GM19238 (cell line): ENCODE measurements around the gene ZNF493.

Experiments used
- DNase-seq: peaks from one replicate; pipeline ENCODE4 v3.0.0; 2011; ENCODE audit warnings: low spot score; ENCODE audit not compliant: insufficient read length

ZNF493 gene

GRCh38 chr19:21462540-21462939 is 65.6 kb downstream of the ZNF493 start:
- no peak for DNase-seq

- no peak for DNase-seq
These were observed 66.6 kb downstream of the ZNF493 start for GRCh38 chr19:21463449-21464105.

GRCh38 chr19:21466627-21467026 is 69.7 kb downstream of the ZNF493 start:
- no peak for DNase-seq

- no peak for DNase-seq
These were observed 71.9 kb downstream of the ZNF493 start for GRCh38 chr19:21468791-21469190.

- DNase-seq = no peak
These were observed 75.6 kb downstream of the ZNF493 start for GRCh38 chr19:21472507-21472906.

- DNase-seq = peak; percentile 21
These were observed 77.8 kb downstream of the ZNF493 start for GRCh38 chr19:21474671-21475181.
